HEK293T (cell line): ENCODE results near the gene TENM3.

ENCODE experiments used
- ARNT ChIP-seq: fragments of 450-650 bp; IDR thresholded peaks from 2 replicates; pipeline ENCODE4 v1.6.1; 2017; ENCODE audit warnings: mild to moderate bottlenecking
- CTBP1 ChIP-seq: fragments of 450-650 bp; IDR thresholded peaks from 2 replicates; pipeline ENCODE4 v1.6.1; 2016; ENCODE audit warnings: borderline replicate concordance
- ELF4 ChIP-seq: fragments of 450-650 bp; IDR thresholded peaks from 2 replicates; pipeline ENCODE4 v1.6.1; 2017; ENCODE audit warnings: antibody characterized with exemption
- FOXA1 ChIP-seq: fragments of 450-650 bp; IDR thresholded peaks from 2 replicates; pipeline ENCODE4 v1.6.1; 2016; ENCODE audit warnings: mild to moderate bottlenecking
- FOXK2 ChIP-seq: fragments of 450-650 bp; IDR thresholded peaks from 2 replicates; pipeline ENCODE4 v1.6.1; 2016; ENCODE audit warnings: mild to moderate bottlenecking
- FOXM1 ChIP-seq: fragments of 450-650 bp; IDR thresholded peaks from 2 replicates; pipeline ENCODE4 v1.6.1; 2017; ENCODE audit warnings: mild to moderate bottlenecking, borderline replicate concordance
- HDGF ChIP-seq: fragments of 450-650 bp; IDR thresholded peaks from 2 replicates; pipeline ENCODE4 v1.6.1; 2017; ENCODE audit warnings: antibody characterized with exemption, borderline replicate concordance
- L3MBTL2 ChIP-seq: fragments of 450-650 bp; conservative IDR thresholded peaks from 2 replicates; pipeline ENCODE4 v1.6.1; 2016; ENCODE audit warnings: mild to moderate bottlenecking
- SP1 ChIP-seq: fragments of 450-650 bp; IDR thresholded peaks from 2 replicates; pipeline ENCODE4 v1.6.1; 2017

- TF ChIP-seq ARNT (no peak), FOXM1 (no peak), FOXK2 (no peak), L3MBTL2 (no peak), SP1 (no peak), FOXA1 (no peak), ELF4 (no peak), CTBP1 (no peak), HDGF (no peak)
Observed at GRCh38 chr4:182694551-182694950, 451.3 kb downstream of the TENM3 start.
